Activated CD8-positive, alpha-beta memory T cell treated with anti-CD3 and anti-CD28 coated beads for 36 hours (primary cell): ENCODE measurements around the gene A3GALT2. TPM values are rescaled to one million over a fixed set of nuclear protein-coding genes. Genes with fewer than 3 reads are reported as not detected.
"Not testable (repeated sequence)": the region's sequence is repeated elsewhere in the genome, so short reads cannot be mapped to it uniquely, and the experiment has no call there.

Experiments used
- CTCF ChIA-PET: fragments of 350-600 bp; sonication (Branson Sonifier 250); formaldehyde crosslinking; loops from one replicate; lab custom pipeline; 2021; ENCODE audit warnings: antibody characterized with exemption; lab: Charles Lee
- POLR2A ChIA-PET: fragments of 350-600 bp; sonication (Branson Sonifier 250); formaldehyde crosslinking; loops from one replicate; lab custom pipeline; 2021; ENCODE audit warnings: antibody characterized with exemption; lab: Charles Lee
- total RNA-seq, 2 experiments: library from RNA; stranded (reverse); gene quantifications; one replicate each; pipeline ENCODE4 v1.2.3, GENCODE V29; 2021

Gene A3GALT2
- total RNA-seq, 2 experiments from 2014 or later, result not detected

- ChIA-PET POLR2A (interaction anchor here (0.5 kb wide), 1 partner anchor 26 kb away, joined by 4 read pairs; no protein-coding TSS in a partner anchor), CTCF (no interaction called here)
These were observed 3.0 kb upstream of the A3GALT2 start for GRCh38 chr1:33323663-33324477.

GRCh38 chr1:33322870-33323585 lies 2.1 kb upstream of the A3GALT2 start:
- ChIA-PET POLR2A (no interaction called here), CTCF (interaction anchor here (1.0 kb wide), 1 partner anchor 18 kb away, joined by 3 read pairs; no protein-coding TSS in a partner anchor)

- ChIA-PET CTCF (interaction anchor here (1.0 kb wide), 1 partner anchor 17 kb away, joined by 3 read pairs; no protein-coding TSS in a partner anchor), POLR2A (no interaction called here)
These were observed 1.2 kb upstream of the A3GALT2 start for GRCh38 chr1:33322109-33322508.

- CTCF ChIA-PET, result interaction anchor here (1.8 kb wide), 1 partner anchor 25 kb away, joined by 6 read pairs; no protein-coding TSS in a partner anchor
These were observed 280 bp upstream of the A3GALT2 start for GRCh38 chr1:33321178-33321577.

GRCh38 chr1:33319949-33320618 lies 814 bp downstream of the A3GALT2 start:
- POLR2A ChIA-PET, result no interaction called here

More at GRCh38 chr1:33321178-33321577, 280 bp upstream of the A3GALT2 start:
- POLR2A ChIA-PET, result no interaction called here

GRCh38 chr1:33319186-33319948 lies 1.5 kb downstream of the A3GALT2 start:
- CTCF ChIA-PET, result interaction anchor here (1.4 kb wide), 1 partner anchor 21 kb away, joined by 5 read pairs; no protein-coding TSS in a partner anchor
- POLR2A ChIA-PET, result no interaction called here

More at GRCh38 chr1:33319949-33320618, 814 bp downstream of the A3GALT2 start:
- CTCF ChIA-PET, result interaction anchor here (1.4 to 1.8 kb wide), 2 partner anchors 22 to 24 kb away, joined by 5 to 6 read pairs; no protein-coding TSS in a partner anchor

GRCh38 chr1:33317946-33318345 lies 3.0 kb downstream of the A3GALT2 start:
- ChIA-PET CTCF (interaction anchor here (0.5 to 0.6 kb wide), 2 partner anchors 20 to 34 kb away, joined by 4 to 5 read pairs; no protein-coding TSS in a partner anchor), POLR2A (no interaction called here)

GRCh38 chr1:33317354-33317753 lies 3.5 kb downstream of the A3GALT2 start:
- CTCF ChIA-PET, result no interaction called here
- POLR2A ChIA-PET, result no interaction called here

GRCh38 chr1:33316601-33317000 lies 4.3 kb downstream of the A3GALT2 start:
- CTCF ChIA-PET, result no interaction called here
- POLR2A ChIA-PET, result no interaction called here

GRCh38 chr1:33314416-33314815 lies 6.5 kb downstream of the A3GALT2 start:
- CTCF ChIA-PET, result interaction anchor here (0.5 kb wide), 1 partner anchor 1538 kb away, joined by 3 read pairs; no protein-coding TSS in a partner anchor

GRCh38 chr1:33312413-33312749 lies 8.5 kb downstream of the A3GALT2 start:
- CTCF ChIA-PET, result no interaction called here

More at GRCh38 chr1:33314416-33314815, 6.5 kb downstream of the A3GALT2 start:
- POLR2A ChIA-PET, result no interaction called here

GRCh38 chr1:33311706-33312412 lies 9.0 kb downstream of the A3GALT2 start:
- CTCF ChIA-PET, result no interaction called here
- POLR2A ChIA-PET, result no interaction called here

More at GRCh38 chr1:33312413-33312749, 8.5 kb downstream of the A3GALT2 start:
- POLR2A ChIA-PET, result no interaction called here

- ChIA-PET CTCF (no interaction called here), POLR2A (no interaction called here)
These were observed 10.2 kb downstream of the A3GALT2 start for GRCh38 chr1:33310702-33311101.

- CTCF ChIA-PET, POLR2A ChIA-PET: not testable (repeated sequence)
These were observed 11.5 kb downstream of the A3GALT2 start for GRCh38 chr1:33309351-33309750.

GRCh38 chr1:33307494-33307864 lies 13.4 kb downstream of the A3GALT2 start:
- ChIA-PET CTCF (interaction anchor here (1.7 kb wide), 1 partner anchor 12 kb away, joined by 6 read pairs; no protein-coding TSS in a partner anchor), POLR2A (no interaction called here)

GRCh38 chr1:33306653-33307493 lies 14.0 kb downstream of the A3GALT2 start:
- ChIA-PET POLR2A (no interaction called here), CTCF (interaction anchor here (1.1 to 2.0 kb wide), 4 partner anchors 10 to 53 kb away, joined by 3 to 8 read pairs (median 5); no protein-coding TSS in a partner anchor)
